Heart left ventricle (tissue), 13 donors: Measurements from ENCODE around the gene TECPR2.

Experiments
- POLR2A ChIP-seq, 2 donors: fragments of 450-650 bp; IDR thresholded peaks; one replicate each; pipeline ENCODE4 v1.6.1; 2017; ENCODE audit warnings: antibody characterized with exemption in 2 of 2, mild to moderate bottlenecking in 2 of 2, moderate library complexity in 2 of 2
- TF ChIP-seq, protein P1 (sequence below), 12 donors: fragments of 200-600 bp; sonication (generic) in 4 of 12; IDR thresholded peaks; one replicate each; pipeline versions ENCODE4 v1.5.0 to v1.8.0; 2018 to 2022; ENCODE audit warnings: antibody characterized with exemption in 12 of 12, mild to moderate bottlenecking in 5 of 12
- donor health status: ischemic (EF 13 %, LVEDD 7.1; RV severe dilation, severe dysfunction).
- donor health status: DM: no; HTN: yes; CAD: no.
- donor health status: DM: no; HTN: no; CAD: no.
- donor health status: ischemic (EF 25% LVEDD 6.9; RV normal size, moderate dysfunction).
- donor health status: ischemic (EF 25% LVEDD 5.7; RV mildly dilated, moderate dysfunction).
- donor health status: ischemic (EF 35%, LVEDD 5.7; RV mildly dilated, moderate dysfunction).
- donor health status: nonischemic (EF 11% LVEDD 7.7; RV severe dilation, severe dysfunction).
- donor health status: DM: yes; HTN: yes; CAD: no.
- donor health status: PGD.
- donor health status: ischemic (EF 29% LVEDD 5.4; RV normal size, mild dysfunction).
- donor health status: nonischemic (EF 23%, LVEDD 6.1; RV moderate dilation, normal function).

DNA sequence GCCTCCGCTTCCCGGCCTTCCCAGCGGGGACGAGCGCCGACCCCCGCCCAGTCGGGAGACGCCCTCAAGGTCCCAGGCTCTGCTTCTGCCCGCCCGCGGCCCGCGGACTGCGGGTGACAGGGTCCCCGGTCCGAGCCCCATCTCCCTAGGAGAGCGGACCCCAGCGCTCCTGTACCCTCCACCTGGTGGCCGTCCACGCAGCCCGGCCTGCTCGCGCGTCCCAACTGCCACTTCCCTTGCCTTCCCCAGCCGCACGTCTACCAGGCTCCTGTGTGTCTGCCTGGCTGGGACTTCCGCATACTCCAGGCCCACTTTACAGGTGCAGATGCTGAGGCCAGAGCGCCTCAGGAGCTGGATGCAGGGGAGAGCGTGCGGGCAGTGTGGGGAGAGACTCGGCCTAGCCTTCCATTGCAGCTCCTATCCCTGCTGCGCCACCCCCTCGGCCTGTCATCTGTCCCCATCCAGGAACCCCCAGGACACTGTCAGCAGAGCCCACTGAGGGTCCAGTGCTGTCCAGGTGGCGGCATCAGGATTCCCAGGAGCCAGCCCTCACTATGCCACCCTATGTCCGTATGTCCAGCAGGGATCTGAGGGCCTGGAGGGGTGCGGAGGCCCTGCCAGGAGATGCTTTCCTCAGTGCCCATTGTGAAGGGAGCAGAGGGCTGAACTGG, 154.8 kb downstream of the TECPR2 start:
- TF ChIP-seq POLR2A (IDR thresholded peaks at IDR 0.05) = no peak
- TF ChIP-seq, protein P1, sequence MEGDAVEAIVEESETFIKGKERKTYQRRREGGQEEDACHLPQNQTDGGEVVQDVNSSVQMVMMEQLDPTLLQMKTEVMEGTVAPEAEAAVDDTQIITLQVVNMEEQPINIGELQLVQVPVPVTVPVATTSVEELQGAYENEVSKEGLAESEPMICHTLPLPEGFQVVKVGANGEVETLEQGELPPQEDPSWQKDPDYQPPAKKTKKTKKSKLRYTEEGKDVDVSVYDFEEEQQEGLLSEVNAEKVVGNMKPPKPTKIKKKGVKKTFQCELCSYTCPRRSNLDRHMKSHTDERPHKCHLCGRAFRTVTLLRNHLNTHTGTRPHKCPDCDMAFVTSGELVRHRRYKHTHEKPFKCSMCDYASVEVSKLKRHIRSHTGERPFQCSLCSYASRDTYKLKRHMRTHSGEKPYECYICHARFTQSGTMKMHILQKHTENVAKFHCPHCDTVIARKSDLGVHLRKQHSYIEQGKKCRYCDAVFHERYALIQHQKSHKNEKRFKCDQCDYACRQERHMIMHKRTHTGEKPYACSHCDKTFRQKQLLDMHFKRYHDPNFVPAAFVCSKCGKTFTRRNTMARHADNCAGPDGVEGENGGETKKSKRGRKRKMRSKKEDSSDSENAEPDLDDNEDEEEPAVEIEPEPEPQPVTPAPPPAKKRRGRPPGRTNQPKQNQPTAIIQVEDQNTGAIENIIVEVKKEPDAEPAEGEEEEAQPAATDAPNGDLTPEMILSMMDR (IDR thresholded peaks at IDR 0.05) = no peak
